T47D (cell line): ENCODE measurements around the gene VPS52.

Experiments used
- DNase-seq, 2 experiments: peaks; one replicate each; pipeline versions ENCODE4 v3.0.0 to v3.0.0-alpha.2; 2011 to 2012; ENCODE audit warnings: low read depth in 1 of 2, low spot score in 1 of 2
- JUND ChIP-seq: IDR thresholded peaks from 2 replicates; pipeline ENCODE4 v1.6.1; 2012; ENCODE audit warnings: low read depth
- in situ Hi-C: cut with HindIII; loops from 2 replicates; pipeline ENCODE4 v1.10.0; 2016; ENCODE audit warnings: low sequenced_read_pairs, low pct_unique_long_range_greater_than_20kb

The VPS52 gene, protein sequence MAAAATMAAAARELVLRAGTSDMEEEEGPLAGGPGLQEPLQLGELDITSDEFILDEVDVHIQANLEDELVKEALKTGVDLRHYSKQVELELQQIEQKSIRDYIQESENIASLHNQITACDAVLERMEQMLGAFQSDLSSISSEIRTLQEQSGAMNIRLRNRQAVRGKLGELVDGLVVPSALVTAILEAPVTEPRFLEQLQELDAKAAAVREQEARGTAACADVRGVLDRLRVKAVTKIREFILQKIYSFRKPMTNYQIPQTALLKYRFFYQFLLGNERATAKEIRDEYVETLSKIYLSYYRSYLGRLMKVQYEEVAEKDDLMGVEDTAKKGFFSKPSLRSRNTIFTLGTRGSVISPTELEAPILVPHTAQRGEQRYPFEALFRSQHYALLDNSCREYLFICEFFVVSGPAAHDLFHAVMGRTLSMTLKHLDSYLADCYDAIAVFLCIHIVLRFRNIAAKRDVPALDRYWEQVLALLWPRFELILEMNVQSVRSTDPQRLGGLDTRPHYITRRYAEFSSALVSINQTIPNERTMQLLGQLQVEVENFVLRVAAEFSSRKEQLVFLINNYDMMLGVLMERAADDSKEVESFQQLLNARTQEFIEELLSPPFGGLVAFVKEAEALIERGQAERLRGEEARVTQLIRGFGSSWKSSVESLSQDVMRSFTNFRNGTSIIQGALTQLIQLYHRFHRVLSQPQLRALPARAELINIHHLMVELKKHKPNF

DNA sequence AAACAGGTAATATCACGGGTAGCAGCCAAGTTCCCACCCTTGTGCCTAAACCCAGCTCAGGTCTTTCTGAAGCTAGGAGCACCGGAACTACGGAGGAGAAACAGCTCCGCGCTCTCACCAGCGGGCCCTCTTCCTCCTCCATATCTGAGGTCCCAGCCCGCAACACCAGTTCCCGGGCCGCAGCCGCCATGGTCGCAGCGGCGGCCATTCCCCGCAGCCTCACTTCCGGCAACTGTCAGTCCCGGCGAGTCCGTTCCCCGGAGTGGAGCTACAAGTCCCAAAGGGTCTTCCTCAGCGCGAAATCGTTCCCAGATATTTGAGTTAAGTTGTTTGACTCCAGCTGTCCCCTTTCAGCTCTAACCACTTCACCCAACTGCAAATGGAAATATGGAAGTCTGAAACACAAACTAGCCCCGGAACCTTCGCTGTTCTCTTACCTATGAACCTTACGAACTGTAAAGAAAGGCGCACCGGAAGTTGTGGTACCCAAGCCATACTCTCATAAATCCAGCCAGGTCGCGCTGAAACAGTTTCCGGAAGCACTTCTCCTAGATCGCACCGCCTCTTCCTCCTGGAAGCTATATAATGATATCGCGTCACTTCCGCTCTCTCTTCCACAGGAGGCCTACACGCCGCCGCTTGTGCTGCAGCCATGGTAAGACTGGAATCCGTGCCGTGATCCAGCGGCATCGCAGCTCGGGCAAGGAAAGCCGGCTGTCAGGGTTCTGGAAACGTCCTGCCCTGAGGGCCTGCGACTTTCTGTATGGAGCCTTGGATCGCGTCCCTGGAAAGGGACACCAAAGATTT lies at the start of gene VPS52, which contains the start of gene RPS18:
TSS of gene VPS52 (minus strand) at position 409 of the 807 bp plus-strand sequence. CDS start at position 208, 201 bp downstream.
TSS of gene RPS18 (plus strand) at position 608 of the 807 bp plus-strand sequence. CDS start at position 653, 45 bp downstream.
- DNase-seq: peak; percentile 82 to 99
- in situ Hi-C loops: no loop called here
- no peak for TF ChIP-seq JUND

DNA sequence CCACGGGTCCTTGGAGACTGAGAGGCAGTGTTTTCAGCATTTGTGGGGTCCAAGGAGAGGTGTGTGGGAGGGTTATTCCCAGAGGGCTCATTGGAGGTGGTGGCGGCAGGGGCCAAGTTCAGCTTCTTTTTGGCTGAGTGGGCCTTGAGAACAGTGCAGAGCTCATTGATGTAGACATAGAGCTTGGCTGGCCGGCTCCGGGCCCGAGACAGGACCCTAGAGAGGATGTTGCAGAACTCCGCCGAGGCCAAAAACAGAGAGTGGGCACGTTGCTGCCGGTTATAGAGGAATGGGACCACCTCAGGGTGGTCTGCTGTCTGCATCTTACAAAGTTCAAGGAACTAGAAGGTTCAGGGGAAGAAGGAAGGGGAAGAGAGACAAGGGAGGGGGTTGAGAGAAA lies 49.6 kb upstream of the VPS52 start:
- TF ChIP-seq JUND: no peak
- in situ Hi-C loops: no loop called here
- no peak for DNase-seq

DNA sequence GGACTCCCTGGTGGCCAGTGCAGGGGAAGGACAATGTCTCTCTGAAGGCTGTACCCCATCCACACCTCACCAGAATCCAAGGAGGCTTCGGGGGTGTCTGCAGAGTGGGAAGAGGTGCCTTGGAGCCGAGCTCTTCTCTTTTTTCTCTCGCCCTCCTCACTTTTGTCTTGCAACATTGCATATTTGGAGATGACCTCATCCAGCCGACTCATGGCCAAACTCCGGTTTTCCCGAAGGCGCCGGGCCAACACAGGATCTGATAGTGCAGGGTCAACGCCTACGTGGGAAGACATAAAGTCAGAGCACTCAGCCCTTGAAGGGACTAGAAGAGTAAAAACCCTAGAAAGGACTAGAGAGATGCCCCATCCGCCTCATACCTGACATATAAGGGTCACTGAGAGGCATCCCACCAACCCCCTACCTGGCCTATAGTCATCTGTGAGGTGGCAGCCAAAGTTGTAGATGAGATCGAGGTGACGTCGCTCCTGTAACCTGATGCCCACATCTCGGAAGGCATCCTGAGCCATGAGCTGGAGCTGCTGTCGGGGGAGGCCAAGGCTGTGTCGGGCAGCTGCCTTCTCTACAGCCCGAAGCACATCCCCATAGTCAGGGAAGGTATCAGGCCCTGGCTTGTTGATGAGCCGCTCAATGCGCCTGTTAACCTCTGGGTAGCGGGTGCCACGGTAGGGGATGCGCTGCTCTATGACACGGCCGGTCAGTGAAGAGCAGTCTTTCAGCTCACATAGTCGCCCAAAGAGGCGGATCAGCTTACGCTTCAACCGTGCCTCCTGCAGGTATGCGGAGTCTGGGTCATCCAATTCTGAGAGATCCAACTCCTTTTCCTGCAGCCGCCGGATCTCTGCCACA lies 48.9 kb upstream of the VPS52 start:
- DNase-seq: no peak
- no peak for TF ChIP-seq JUND
- in situ Hi-C loops: no loop called here

DNA sequence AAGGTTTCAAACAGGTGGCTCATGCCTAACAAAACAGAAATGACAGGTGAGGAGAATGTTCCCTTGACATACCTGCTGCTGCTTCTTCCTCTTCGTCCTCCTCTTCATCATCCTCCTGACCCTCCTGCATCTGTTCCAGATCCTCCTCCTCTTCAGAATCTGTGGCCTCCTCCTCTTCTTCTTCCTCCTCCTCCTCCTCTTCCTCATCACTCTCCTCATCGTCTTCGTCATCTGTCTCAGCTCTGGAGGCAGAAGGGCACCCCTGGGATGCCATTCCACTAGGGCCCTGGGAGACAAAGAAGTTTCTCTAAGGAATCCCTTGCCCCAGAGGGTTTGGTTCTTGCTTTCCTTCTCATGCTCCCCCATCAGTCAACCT lies 48.3 kb upstream of the VPS52 start:
- no peak for DNase-seq
- in situ Hi-C loops: no loop called here
- TF ChIP-seq JUND: no peak

DNA sequence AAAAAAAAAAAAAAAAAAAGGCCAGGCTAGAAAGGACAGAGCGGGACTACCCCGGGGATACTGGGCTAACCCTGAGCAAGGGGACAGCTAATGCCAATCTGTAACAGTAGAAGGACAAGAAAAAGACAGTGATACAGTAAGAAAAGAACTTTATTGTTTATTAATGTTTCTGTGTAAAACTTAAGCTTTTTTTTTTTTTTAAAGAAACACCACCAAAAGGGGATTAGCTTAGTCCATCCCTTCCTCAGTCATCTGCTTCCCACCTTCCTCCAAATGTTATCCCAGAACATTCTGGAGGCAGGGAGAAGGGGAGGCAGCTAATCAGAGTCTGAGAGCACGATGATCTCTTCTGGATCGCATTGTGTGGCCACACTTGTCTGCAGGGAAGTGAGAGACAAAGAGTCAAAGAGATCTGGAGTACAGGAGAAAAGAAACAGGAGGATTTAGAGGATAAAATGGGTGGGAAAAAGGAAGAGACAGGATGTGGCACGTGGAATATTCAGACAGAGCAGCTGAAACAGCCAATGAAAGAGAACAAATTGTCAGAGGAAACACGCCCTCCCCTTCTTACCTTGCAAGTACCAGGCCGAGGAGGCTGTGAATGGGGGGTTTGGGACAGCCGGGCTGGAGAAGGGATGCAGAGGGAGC lies 46.9 kb upstream of the VPS52 start:
- no peak for TF ChIP-seq JUND
- in situ Hi-C loops: no loop called here

DNA sequence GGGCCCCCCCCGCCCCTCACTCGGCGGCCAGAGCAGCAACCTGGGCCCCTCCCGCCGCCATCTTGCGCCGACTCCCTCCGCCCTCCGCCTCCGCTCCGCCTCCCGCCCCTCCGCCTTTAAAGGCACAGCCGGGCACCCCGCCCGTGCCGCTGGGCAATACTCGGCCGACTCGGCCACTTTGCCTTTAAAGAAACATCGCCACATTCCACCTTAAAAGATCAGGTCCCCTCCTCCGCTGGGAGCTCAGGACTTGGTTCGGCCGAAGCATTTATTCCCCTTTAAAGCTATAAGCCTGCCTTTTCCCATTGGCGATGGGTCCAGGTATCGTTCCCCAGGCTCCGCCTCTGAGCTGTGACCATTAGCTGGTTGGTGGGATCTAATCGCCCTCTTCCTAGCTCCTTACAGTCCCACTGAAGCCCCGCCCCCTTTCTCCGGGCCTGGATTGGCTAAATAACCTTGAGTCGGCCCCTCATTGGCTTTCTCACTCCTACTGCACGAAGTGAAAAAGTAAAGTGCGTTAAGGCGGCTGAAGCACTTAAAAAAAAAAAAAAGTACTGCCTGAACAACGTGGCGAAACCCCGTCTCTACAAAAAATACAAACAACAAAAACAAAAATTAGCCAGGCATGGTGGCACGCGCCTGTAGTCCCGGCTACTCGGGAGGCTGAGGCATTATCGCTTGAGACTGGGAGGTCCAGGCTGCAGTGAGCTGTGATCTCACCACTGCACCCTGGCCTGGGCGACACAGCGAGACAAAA lies 46.2 kb upstream of the VPS52 start, which contains the start of gene ZBTB22:
TSS of gene ZBTB22 (minus strand) at position 76 of the 757 bp plus-strand sequence. CDS start 828 bp downstream, outside the sequence.
- TF ChIP-seq JUND: no peak
- DNase-seq: peak; percentile 88 to 100
- in situ Hi-C loops: no loop called here

More for the DNA sequence above, 46.9 kb upstream of the VPS52 start:
- no peak for DNase-seq

DNA sequence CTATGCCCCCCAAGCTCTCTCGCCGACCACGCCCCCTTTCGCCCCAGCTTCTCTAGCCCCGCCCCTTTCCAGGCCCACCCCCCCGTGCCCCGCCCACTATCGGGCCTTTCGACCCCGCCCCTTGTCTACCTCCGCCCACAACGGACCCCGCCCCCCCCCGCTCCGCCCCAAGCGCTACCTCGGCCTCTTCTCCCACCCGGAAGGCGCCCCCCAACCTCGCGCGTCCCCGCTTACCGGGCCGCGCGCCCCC lies 45.7 kb upstream of the VPS52 start:
- DNase-seq: no peak
- in situ Hi-C loops: no loop called here
- no peak for TF ChIP-seq JUND

DNA sequence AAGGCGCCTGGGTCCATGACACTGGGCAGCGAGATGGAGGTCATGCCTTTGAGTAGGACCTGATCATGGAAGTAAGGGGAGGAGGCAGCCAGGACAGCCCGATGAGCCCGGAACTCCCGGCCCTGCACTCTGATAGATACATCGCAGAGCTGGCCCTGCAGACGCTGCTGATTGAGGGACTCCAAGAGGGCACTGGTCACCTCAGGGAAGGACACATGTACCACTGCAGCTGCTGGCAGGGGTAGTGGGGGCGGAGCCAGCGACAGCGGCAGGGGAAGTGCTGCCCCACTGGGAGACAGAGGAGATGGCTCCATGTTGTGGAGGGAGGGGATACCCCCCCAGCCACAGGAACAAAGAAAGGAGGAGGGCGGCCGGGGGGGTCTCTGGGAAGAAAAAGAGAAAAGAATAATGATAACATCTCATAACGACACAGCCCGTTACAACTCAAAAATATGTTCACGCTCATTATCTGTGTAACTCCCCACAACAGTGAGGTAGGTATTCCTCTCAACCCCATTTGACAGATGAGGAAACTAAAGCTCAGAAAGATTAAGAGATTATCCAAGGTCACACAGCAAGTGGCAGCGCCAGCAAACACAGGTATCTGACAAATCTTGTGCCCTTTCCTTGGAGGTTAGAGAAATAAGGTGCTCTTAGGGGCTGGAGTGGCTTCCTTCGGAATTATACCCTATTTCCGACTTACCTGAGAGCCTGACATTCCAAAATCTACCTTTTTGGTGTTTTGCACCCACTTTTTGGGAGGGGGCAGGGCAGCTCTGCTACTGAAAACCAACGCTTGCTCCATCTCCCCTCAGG lies 45.1 kb upstream of the VPS52 start:
- no peak for DNase-seq
- in situ Hi-C loops: no loop called here
- TF ChIP-seq JUND: no peak

DNA sequence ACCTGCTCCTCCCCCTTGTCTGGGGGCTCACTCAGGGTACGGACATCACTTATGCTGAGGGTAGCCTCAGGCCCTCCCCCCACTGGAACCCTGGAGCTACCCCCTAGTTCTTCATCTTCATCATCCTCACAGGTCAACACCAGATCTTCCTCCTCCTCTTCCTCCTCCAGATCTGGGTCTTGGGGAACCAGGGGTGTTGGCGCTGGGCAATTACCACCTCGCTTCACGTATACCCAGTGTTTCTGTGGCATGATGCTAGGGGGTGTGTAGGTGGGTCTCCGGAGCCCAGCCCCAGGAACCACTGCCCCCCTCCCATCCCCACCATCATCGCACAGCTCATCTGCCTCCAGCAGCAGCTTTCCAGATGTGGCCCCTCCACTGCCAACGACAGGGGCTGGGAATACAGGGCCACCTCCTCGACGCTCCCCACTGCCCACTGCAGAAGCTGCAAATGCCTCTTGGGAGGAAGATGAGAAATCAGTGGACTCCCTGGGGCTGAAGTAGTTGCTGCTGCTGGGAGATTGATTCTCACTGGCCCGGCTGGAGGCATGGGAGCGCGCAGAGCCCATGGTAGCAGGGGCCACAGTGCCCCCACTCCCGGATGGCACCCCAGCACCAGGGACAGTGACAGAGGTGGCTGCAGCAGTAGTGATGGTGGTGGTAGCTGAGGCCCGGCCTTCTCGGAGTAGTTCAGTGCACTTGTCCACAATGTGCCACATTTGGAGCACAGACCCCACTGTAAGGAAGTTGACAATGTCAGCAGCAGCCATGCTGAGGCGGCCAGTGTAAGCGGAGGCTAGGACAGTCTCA lies 44.3 kb upstream of the VPS52 start:
- no peak for DNase-seq
- in situ Hi-C loops: no loop called here

More for the DNA sequence above, 44.3 kb upstream of the VPS52 start:
- TF ChIP-seq JUND: no peak
